GM23338 (cell line): ENCODE results near the gene CDH19. TPM values are rescaled to one million over a fixed set of nuclear protein-coding genes. Genes with fewer than 3 reads are reported as not detected.

Source experiments
- ATAC-seq: fragments of 200-7000 bp; cut with Tn5 transposase; 3 replicates; pipeline ENCODE4 v1.9.1; 2020
- DNase-seq: peaks from one replicate; pipeline ENCODE4 v3.0.0-alpha.2; 2015; ENCODE audit warnings: low spot score
- H2AFZ ChIP-seq: fragments of 200-600 bp; sonication (generic); 2 replicates; pipeline ENCODE4 v1.8.0; 2016; ENCODE audit warnings: antibody characterized with exemption, mild to moderate bottlenecking, moderate library complexity
- H3F3A ChIP-seq: fragments of 200-600 bp; sonication (generic); replicated peaks from 2 replicates; pipeline ENCODE4 v1.8.0; 2017; ENCODE audit warnings: antibody characterized with exemption, mixed run types, low read depth
- H3K27ac ChIP-seq: fragments of 200-600 bp; sonication (generic); 2 replicates; pipeline ENCODE4 v1.6.1; 2016; ENCODE audit warnings: low read depth
- H3K27me3 ChIP-seq: fragments of 200-600 bp; sonication (generic); 2 replicates; pipeline ENCODE4 v1.8.0; 2016; ENCODE audit warnings: mild to moderate bottlenecking, mixed run types, moderate library complexity; ENCODE audit not compliant: insufficient read depth
- H3K36me3 ChIP-seq: fragments of 200-600 bp; sonication (generic); 2 replicates; pipeline ENCODE4 v1.8.0; 2016; ENCODE audit warnings: mild to moderate bottlenecking; ENCODE audit not compliant: insufficient read depth
- H3K4me1 ChIP-seq: fragments of 200-600 bp; sonication (generic); 2 replicates; pipeline ENCODE4 v1.8.0; 2016; ENCODE audit warnings: mild to moderate bottlenecking, moderate library complexity; ENCODE audit not compliant: insufficient read depth
- H3K4me2 ChIP-seq: fragments of 200-600 bp; sonication (generic); 2 replicates; pipeline ENCODE4 v1.7.1; 2017; ENCODE audit warnings: mixed run types
- H3K4me3 ChIP-seq: fragments of 200-600 bp; sonication (generic); 2 replicates; pipeline ENCODE4 v1.6.1; 2016; ENCODE audit warnings: mixed run types
- H3K79me2 ChIP-seq: fragments of 200-600 bp; sonication (generic); replicated peaks from 2 replicates; pipeline ENCODE4 v1.8.0; 2017; ENCODE audit warnings: mild to moderate bottlenecking; ENCODE audit not compliant: insufficient read depth
- H3K9me2 ChIP-seq: fragments of 200-600 bp; sonication (generic); 2 replicates; pipeline ENCODE4 v1.8.0; 2017; ENCODE audit not compliant: insufficient read depth
- H4K20me1 ChIP-seq: fragments of 200-600 bp; sonication (generic); replicated peaks from 2 replicates; pipeline ENCODE4 v1.8.0; 2017; ENCODE audit warnings: mild to moderate bottlenecking; ENCODE audit not compliant: insufficient read depth
- H3K27ac Mint-ChIP-seq: 2 replicates; pipeline ENCODE4 v1.8.0; 2020; ENCODE audit warnings: inconsistent platforms, mild to moderate bottlenecking, moderate library complexity, mixed read lengths
- H3K27me3 Mint-ChIP-seq: 3 replicates; pipeline ENCODE4 v1.8.0; 2022; ENCODE audit warnings: low read depth, mild to moderate bottlenecking, moderate library complexity, mixed read lengths, inconsistent platforms; ENCODE audit not compliant: insufficient read depth, poor library complexity
- H3K36me3 Mint-ChIP-seq: 3 replicates; pipeline ENCODE4 v1.8.0; 2021; ENCODE audit warnings: low read depth, mild to moderate bottlenecking, inconsistent platforms, moderate library complexity, mixed read lengths
- H3K4me1 Mint-ChIP-seq: 3 replicates; pipeline ENCODE4 v1.8.0; 2020; ENCODE audit warnings: mild to moderate bottlenecking, inconsistent platforms, mixed read lengths
- H3K4me3 Mint-ChIP-seq: 3 replicates; pipeline ENCODE4 v1.8.0; 2021; ENCODE audit warnings: moderate library complexity, mild to moderate bottlenecking, inconsistent platforms, mixed read lengths
- H3K9me3 Mint-ChIP-seq: 3 replicates; pipeline ENCODE4 v1.8.0; 2020; ENCODE audit warnings: moderate library complexity, mild to moderate bottlenecking, inconsistent platforms, mixed read lengths
- EZH2 ChIP-seq: fragments of 200-600 bp; sonication (generic); IDR thresholded peaks from one replicate; pipeline ENCODE4 v1.8.0; 2017; ENCODE audit warnings: antibody characterized with exemption, mild to moderate bottlenecking, low read depth; ENCODE audit not compliant: unreplicated experiment
- JUNB ChIP-seq: IDR thresholded peaks from one replicate; pipeline ENCODE4 v1.6.1; 2016; ENCODE audit warnings: antibody characterized with exemption; ENCODE audit not compliant: unreplicated experiment
- POLR2AphosphoS5 ChIP-seq: IDR thresholded peaks from 2 replicates; pipeline ENCODE4 v1.6.1; 2016; ENCODE audit warnings: antibody characterized with exemption, low read depth
- STAT1 ChIP-seq: IDR thresholded peaks from one replicate; pipeline ENCODE4 v1.6.1; 2016; ENCODE audit warnings: antibody characterized with exemption; ENCODE audit not compliant: unreplicated experiment
- ZNF114 ChIP-seq: fragments of 250-450 bp; sonication (Bioruptor Pico); IDR thresholded peaks from 2 replicates; pipeline ENCODE4 v1.5.0; 2020; ENCODE audit warnings: mild to moderate bottlenecking, moderate library complexity
- ZNF331 ChIP-seq: fragments of 250-450 bp; sonication (Bioruptor Pico); IDR thresholded peaks from 2 replicates; pipeline ENCODE4 v1.5.0; 2020; ENCODE audit warnings: low read depth, mild to moderate bottlenecking, moderate library complexity
- polyA plus RNA-seq: library from polyadenylated mRNA; unstranded; fragments of >200 nt; fragmentation: Nextera tagmentation; extraction: Ambion mirVana; gene quantifications from 2 replicates; pipeline ENCODE4 v1.2.1, GENCODE V29; 2016
- total RNA-seq: library from RNA; depleted of rRNA; stranded (reverse); fragments of >200 nt; shearing (Covaris generic); gene quantifications from 2 replicates; pipeline ENCODE4 v1.2.3, GENCODE V29; 2014
- TF ChIP-seq, protein P1 (sequence below), 2 experiments: fragments of 200-600 bp in 1 of 2; sonication (generic) in 1 of 2; conservative IDR thresholded peaks; 2 replicates each; pipeline versions ENCODE4 v1.5.1 to v1.6.1; 2016 to 2017; ENCODE audit warnings: antibody characterized with exemption in 2 of 2, low read depth in 2 of 2, mild to moderate bottlenecking in 2 of 2, moderate library complexity in 1 of 2
- TF ChIP-seq, protein P2 (sequence below): IDR thresholded peaks from 2 replicates; pipeline ENCODE4 v1.6.1; 2016; ENCODE audit warnings: antibody characterized with exemption

The CDH19 gene
- total and polyA plus RNA-seq, 2 experiments from 2014 or later, result 0.03 TPM

DNA sequence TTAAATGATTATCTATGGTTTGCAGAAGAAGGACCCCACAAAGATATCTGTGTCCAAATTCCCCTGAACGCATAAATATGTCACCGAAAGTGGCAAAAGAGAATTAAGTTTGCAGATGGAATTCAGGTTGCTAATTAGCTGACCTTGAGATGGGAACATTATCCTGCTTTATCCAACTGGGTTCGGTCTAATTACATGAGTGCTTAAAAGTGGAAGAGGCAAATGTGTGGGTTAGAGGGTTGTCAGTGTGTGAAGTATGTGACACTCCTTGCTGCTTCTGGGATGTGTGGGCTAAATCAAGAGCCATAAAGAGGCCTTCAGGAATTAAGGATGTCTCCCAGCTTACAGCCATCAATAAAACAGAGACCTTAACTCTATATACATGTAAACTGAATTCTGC lies 53.5 kb downstream of the CDH19 start (continued):
- TF ChIP-seq, protein P1, sequence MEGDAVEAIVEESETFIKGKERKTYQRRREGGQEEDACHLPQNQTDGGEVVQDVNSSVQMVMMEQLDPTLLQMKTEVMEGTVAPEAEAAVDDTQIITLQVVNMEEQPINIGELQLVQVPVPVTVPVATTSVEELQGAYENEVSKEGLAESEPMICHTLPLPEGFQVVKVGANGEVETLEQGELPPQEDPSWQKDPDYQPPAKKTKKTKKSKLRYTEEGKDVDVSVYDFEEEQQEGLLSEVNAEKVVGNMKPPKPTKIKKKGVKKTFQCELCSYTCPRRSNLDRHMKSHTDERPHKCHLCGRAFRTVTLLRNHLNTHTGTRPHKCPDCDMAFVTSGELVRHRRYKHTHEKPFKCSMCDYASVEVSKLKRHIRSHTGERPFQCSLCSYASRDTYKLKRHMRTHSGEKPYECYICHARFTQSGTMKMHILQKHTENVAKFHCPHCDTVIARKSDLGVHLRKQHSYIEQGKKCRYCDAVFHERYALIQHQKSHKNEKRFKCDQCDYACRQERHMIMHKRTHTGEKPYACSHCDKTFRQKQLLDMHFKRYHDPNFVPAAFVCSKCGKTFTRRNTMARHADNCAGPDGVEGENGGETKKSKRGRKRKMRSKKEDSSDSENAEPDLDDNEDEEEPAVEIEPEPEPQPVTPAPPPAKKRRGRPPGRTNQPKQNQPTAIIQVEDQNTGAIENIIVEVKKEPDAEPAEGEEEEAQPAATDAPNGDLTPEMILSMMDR (conservative IDR thresholded peaks at IDR 0.05; ENCODE audit: low read depth in 2 of 2), result no peak
- no peak for TF ChIP-seq ZNF114
- TF ChIP-seq STAT1, result no peak
- no peak for TF ChIP-seq ZNF331 (CRISPR knock-in tag)
- TF ChIP-seq, protein P2, sequence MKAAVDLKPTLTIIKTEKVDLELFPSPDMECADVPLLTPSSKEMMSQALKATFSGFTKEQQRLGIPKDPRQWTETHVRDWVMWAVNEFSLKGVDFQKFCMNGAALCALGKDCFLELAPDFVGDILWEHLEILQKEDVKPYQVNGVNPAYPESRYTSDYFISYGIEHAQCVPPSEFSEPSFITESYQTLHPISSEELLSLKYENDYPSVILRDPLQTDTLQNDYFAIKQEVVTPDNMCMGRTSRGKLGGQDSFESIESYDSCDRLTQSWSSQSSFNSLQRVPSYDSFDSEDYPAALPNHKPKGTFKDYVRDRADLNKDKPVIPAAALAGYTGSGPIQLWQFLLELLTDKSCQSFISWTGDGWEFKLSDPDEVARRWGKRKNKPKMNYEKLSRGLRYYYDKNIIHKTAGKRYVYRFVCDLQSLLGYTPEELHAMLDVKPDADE, result no peak

DNA sequence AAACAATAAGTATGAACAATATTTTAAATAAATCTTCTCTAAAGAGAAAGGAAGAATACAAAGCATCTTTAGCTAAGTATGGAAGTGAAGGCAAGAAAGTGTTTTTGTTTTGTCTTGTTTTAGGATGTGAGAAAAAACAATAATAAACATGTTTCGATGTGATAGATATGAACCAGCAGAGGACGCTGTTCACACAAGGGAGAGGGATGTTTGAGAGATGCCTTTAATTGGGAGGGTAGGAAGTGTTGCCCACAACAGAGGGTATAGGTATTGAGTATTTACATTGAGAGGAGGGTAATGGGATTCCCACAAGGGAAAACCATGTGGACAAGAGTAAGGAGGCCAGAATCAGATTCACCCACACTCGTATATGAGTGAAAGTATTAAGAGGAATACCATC lies 55.1 kb downstream of the CDH19 start:
- H3K79me2 ChIP-seq, result no peaks in the 10 kb centered on the region
- H3K36me3 ChIP-seq, result no peaks in the 10 kb centered on the region
- TF ChIP-seq, protein P2, result no peak
- TF ChIP-seq, protein P1 (conservative IDR thresholded peaks at IDR 0.05; ENCODE audit: low read depth in 2 of 2), result peak; percentile 96 to 98
- Mint-ChIP-seq H3K9me3 (no peaks in the 10 kb centered on the region), H3K27me3 (no peaks in the 10 kb centered on the region), H3K4me3 (no peak overlapping the region), H3K36me3 (no peaks in the 10 kb centered on the region), H3K4me1 (no peaks in the 10 kb centered on the region), H3K27ac (no peak overlapping the region)
- H3K4me2 ChIP-seq, result no peak overlapping the region
- no peaks in the 10 kb centered on the region for H3K9me2 ChIP-seq
- H3F3A ChIP-seq, result no peaks in the 10 kb centered on the region
- ATAC-seq, result peak; percentile 82
- H3K4me3 ChIP-seq, result no peak overlapping the region
- H2AFZ ChIP-seq, result no peak overlapping the region
- H3K4me1 ChIP-seq, result no peaks in the 10 kb centered on the region
- no peaks in the 10 kb centered on the region for H3K27me3 ChIP-seq
- H3K27ac ChIP-seq, result no peak overlapping the region
- peak; percentile 82 for DNase-seq
- no peaks in the 10 kb centered on the region for H4K20me1 ChIP-seq

DNA sequence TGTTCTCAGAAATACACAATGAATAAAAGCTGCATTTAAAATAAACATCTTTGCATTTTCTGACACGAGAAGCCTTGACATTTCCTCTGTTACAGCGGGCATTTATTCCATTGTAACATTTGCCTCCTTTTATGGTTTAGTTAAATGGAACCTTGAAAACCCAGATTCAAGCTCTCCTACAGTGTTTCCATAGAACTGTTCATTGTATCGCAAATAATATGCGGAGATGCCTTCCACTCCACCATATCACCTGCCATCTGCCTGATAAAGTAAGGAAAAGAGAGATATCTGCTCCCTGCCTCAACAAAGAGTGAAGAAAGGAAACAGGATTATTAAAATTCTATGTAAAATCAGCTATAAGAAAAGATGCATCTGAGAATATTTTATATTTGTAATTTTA lies 69.8 kb downstream of the CDH19 start:
- no peak overlapping the region for H3K27ac ChIP-seq
- Mint-ChIP-seq H3K4me3 (no peak overlapping the region), H3K4me1 (peaks cover 10% of the 10 kb centered on the region), H3K36me3 (no peaks in the 10 kb centered on the region), H3K27ac (peak overlapping the region; percentile 82; the same call in 1 of the 2 replicates), H3K27me3 (peaks cover 3% of the 10 kb centered on the region), H3K9me3 (no peaks in the 10 kb centered on the region)
- DNase-seq (peak; percentile 19), ATAC-seq (no peak; the same call in 2 of the 3 replicates)
- H4K20me1 ChIP-seq, result no peaks in the 10 kb centered on the region
- no peaks in the 10 kb centered on the region for H3K27me3 ChIP-seq
- H3K4me3 ChIP-seq, result no peak overlapping the region
- H3K36me3 ChIP-seq, result no peaks in the 10 kb centered on the region
- H2AFZ ChIP-seq, result no peak overlapping the region
- no peak for TF ChIP-seq JUNB
- TF ChIP-seq POLR2AphosphoS5, result no peak
- TF ChIP-seq EZH2, result no peak
- no peak for TF ChIP-seq ZNF114
- TF ChIP-seq, protein P1 (conservative IDR thresholded peaks at IDR 0.05; ENCODE audit: low read depth in 2 of 2), result no peak
- H3K79me2 ChIP-seq, result no peaks in the 10 kb centered on the region
- H3K4me1 ChIP-seq, result peaks cover 5% of the 10 kb centered on the region; the same call in 1 of the 2 replicates
- H3K4me2 ChIP-seq, result no peak overlapping the region
- no peaks in the 10 kb centered on the region for H3F3A ChIP-seq
- H3K9me2 ChIP-seq, result no peaks in the 10 kb centered on the region
